ENCODE results near the gene FAM114A1.
A peak's percentile ranks its signal among the peaks of the same experiment; 100 is the strongest.

FAM114A1 gene

GRCh38 chr4:38832206-38832605 lies 35.4 kb upstream of the FAM114A1 start:
- peaks cover 17% of the 10 kb centered on the region for H3K36me3 ChIP-seq (ENCODE audit: control insufficient read depth, low read length)
- peaks cover 8% of the 10 kb centered on the region; the same call in 1 of the 2 replicates for H3K9me3 ChIP-seq (ENCODE audit: control insufficient read depth, insufficient read depth, low read length)
- H3K27me3 ChIP-seq (ENCODE audit: control insufficient read depth, low read length) = no peaks in the 10 kb centered on the region
- TF ChIP-seq EZH2phosphoT487 (IDR thresholded peaks at IDR 0.05; ENCODE audit: borderline replicate concordance, low read length) = no peak
- no peak for TF ChIP-seq CTCF (IDR thresholded peaks at IDR 0.05; ENCODE audit: low read depth, low read length, poor library complexity, severe bottlenecking)
- no peak overlapping the region for H3K4me3 ChIP-seq (ENCODE audit: low read length)
- no peak overlapping the region for H3K27ac ChIP-seq (ENCODE audit: low read depth, low read length)
- H3K9me2 ChIP-seq (replicated peaks; ENCODE audit: control insufficient read depth, low read length) = no peaks in the 10 kb centered on the region
- H4K20me1 ChIP-seq (ENCODE audit: control insufficient read depth, insufficient read depth, low read depth, low read length) = no peaks in the 10 kb centered on the region
- no peak overlapping the region for H3K4me2 ChIP-seq (ENCODE audit: low read length)
- peaks cover 56% of the 10 kb centered on the region for H3K79me2 ChIP-seq (ENCODE audit: control insufficient read depth, low read length)
- H3F3A ChIP-seq (ENCODE audit: control insufficient read depth, insufficient read depth) = no peaks in the 10 kb centered on the region
- no peaks in the 10 kb centered on the region for H3K4me1 ChIP-seq (ENCODE audit: control insufficient read depth, low read length)

GRCh38 chr4:38832624-38833528 lies 34.7 kb upstream of the FAM114A1 start:
- TF ChIP-seq CTCF (IDR thresholded peaks at IDR 0.05; ENCODE audit: low read depth, low read length, poor library complexity, severe bottlenecking) = peak; percentile 51
- TF ChIP-seq EZH2phosphoT487 (IDR thresholded peaks at IDR 0.05; ENCODE audit: borderline replicate concordance, low read length) = no peak
- H3K9me3 ChIP-seq (ENCODE audit: control insufficient read depth, insufficient read depth, low read length) = peaks cover 15% of the 10 kb centered on the region
- H3K36me3 ChIP-seq (ENCODE audit: control insufficient read depth, low read length) = peaks cover 18% of the 10 kb centered on the region
- H3K4me3 ChIP-seq (ENCODE audit: low read length) = no peak overlapping the region
- no peak overlapping the region for H3K4me2 ChIP-seq (ENCODE audit: low read length)
- peaks cover 63% of the 10 kb centered on the region for H3K79me2 ChIP-seq (ENCODE audit: control insufficient read depth, low read length)
- H3K9me2 ChIP-seq (replicated peaks; ENCODE audit: control insufficient read depth, low read length) = no peaks in the 10 kb centered on the region
- H3F3A ChIP-seq (ENCODE audit: control insufficient read depth, insufficient read depth) = no peaks in the 10 kb centered on the region
- no peak overlapping the region for H3K27ac ChIP-seq (ENCODE audit: low read depth, low read length)
- H4K20me1 ChIP-seq (ENCODE audit: control insufficient read depth, insufficient read depth, low read depth, low read length) = no peaks in the 10 kb centered on the region
- peaks cover 5% of the 10 kb centered on the region for H3K4me1 ChIP-seq (ENCODE audit: control insufficient read depth, low read length)
- no peaks in the 10 kb centered on the region for H3K27me3 ChIP-seq (ENCODE audit: control insufficient read depth, low read length)

- H3K4me2 ChIP-seq (ENCODE audit: low read length) = no peak overlapping the region
- H3K9me2 ChIP-seq (replicated peaks; ENCODE audit: control insufficient read depth, low read length) = no peaks in the 10 kb centered on the region
- H3K4me3 ChIP-seq (ENCODE audit: low read length) = no peak overlapping the region
- no peaks in the 10 kb centered on the region for H3F3A ChIP-seq (ENCODE audit: control insufficient read depth, insufficient read depth)
- no peak overlapping the region for H3K27ac ChIP-seq (ENCODE audit: low read depth, low read length)
- peaks cover 16% of the 10 kb centered on the region for H3K4me1 ChIP-seq (ENCODE audit: control insufficient read depth, low read length)
- peaks cover 69% of the 10 kb centered on the region for H3K79me2 ChIP-seq (ENCODE audit: control insufficient read depth, low read length)
- peaks cover 13% of the 10 kb centered on the region for H3K36me3 ChIP-seq (ENCODE audit: control insufficient read depth, low read length)
- no peaks in the 10 kb centered on the region for H4K20me1 ChIP-seq (ENCODE audit: control insufficient read depth, insufficient read depth, low read depth, low read length)
- TF ChIP-seq CTCF (IDR thresholded peaks at IDR 0.05; ENCODE audit: low read depth, low read length, poor library complexity, severe bottlenecking) (no peak), EZH2phosphoT487 (IDR thresholded peaks at IDR 0.05; ENCODE audit: borderline replicate concordance, low read length) (no peak)
- peaks cover 17% of the 10 kb centered on the region for H3K9me3 ChIP-seq (ENCODE audit: control insufficient read depth, insufficient read depth, low read length)
- H3K27me3 ChIP-seq (ENCODE audit: control insufficient read depth, low read length) = no peaks in the 10 kb centered on the region
Observed at GRCh38 chr4:38834570-38834969, 33.0 kb upstream of the FAM114A1 start.

All from DOHH2 (cell line).